CD4-positive, alpha-beta T cell treated with Interleukin-6 at 100 ng/mL for 8 hours (primary cell): ENCODE data around the gene SERPINB1.

ENCODE experiments used
- DNase-seq: peaks from one replicate; pipeline ENCODE4 v3.0.0-alpha.2; 2020; ENCODE audit warnings: mixed read lengths, low spot score

SERPINB1 gene

GRCh38 chr6:2848851-2849250 is 7.2 kb upstream of the SERPINB1 start:
- DNase-seq: peak; percentile 87

GRCh38 chr6:2845880-2846208 is 4.2 kb upstream of the SERPINB1 start:
- no peak for DNase-seq

GRCh38 chr6:2844008-2844407 is 2.3 kb upstream of the SERPINB1 start:
- no peak for DNase-seq

- no peak for DNase-seq
Measured at GRCh38 chr6:2843138-2843740, 1.6 kb upstream of the SERPINB1 start.

- no peak for DNase-seq
Measured at GRCh38 chr6:2842139-2842552, 483 bp upstream of the SERPINB1 start.

- no peak for DNase-seq
Measured at GRCh38 chr6:2840749-2841061, 958 bp downstream of the SERPINB1 start.

- no peak for DNase-seq
Measured at GRCh38 chr6:2839982-2840748, 1.5 kb downstream of the SERPINB1 start.

- DNase-seq: no peak
Measured at GRCh38 chr6:2839195-2839981, 2.3 kb downstream of the SERPINB1 start.

- DNase-seq: no peak
Measured at GRCh38 chr6:2838251-2838650, 3.4 kb downstream of the SERPINB1 start.

- no peak for DNase-seq
Measured at GRCh38 chr6:2834262-2834661, 7.4 kb downstream of the SERPINB1 start.

GRCh38 chr6:2831392-2831791 is 10.3 kb downstream of the SERPINB1 start:
- DNase-seq: no peak

GRCh38 chr6:2830183-2830582 is 11.5 kb downstream of the SERPINB1 start:
- no peak for DNase-seq

GRCh38 chr6:2829253-2829652 is 12.4 kb downstream of the SERPINB1 start:
- no peak for DNase-seq

GRCh38 chr6:2828629-2829028 is 13.0 kb downstream of the SERPINB1 start:
- DNase-seq: no peak

- no peak for DNase-seq
Measured at GRCh38 chr6:2827142-2827541, 14.5 kb downstream of the SERPINB1 start.

GRCh38 chr6:2826131-2826530 is 15.5 kb downstream of the SERPINB1 start:
- DNase-seq: no peak

GRCh38 chr6:2823104-2823850 is 18.4 kb downstream of the SERPINB1 start:
- no peak for DNase-seq

GRCh38 chr6:2821554-2821953 is 20.1 kb downstream of the SERPINB1 start:
- no peak for DNase-seq

GRCh38 chr6:2820415-2820814 is 21.2 kb downstream of the SERPINB1 start:
- DNase-seq: no peak

GRCh38 chr6:2819978-2820377 is 21.7 kb downstream of the SERPINB1 start:
- DNase-seq: no peak

- no peak for DNase-seq
Measured at GRCh38 chr6:2819115-2819514, 22.5 kb downstream of the SERPINB1 start.

- DNase-seq: no peak
Measured at GRCh38 chr6:2818593-2818992, 23.1 kb downstream of the SERPINB1 start.
